Panc1 (cell line): ENCODE measurements around the gene MAGEF1. TPM values are rescaled to one million over a fixed set of nuclear protein-coding genes. Genes with fewer than 3 reads are reported as not detected.

Experiments
- ATAC-seq: fragments of 200-7000 bp; cut with Tn5 transposase; 2 replicates; pipeline ENCODE4 v1.9.1; 2020; ENCODE audit warnings: mild to moderate bottlenecking, moderate library complexity
- BruUV-seq: library from RNA; stranded (reverse); fragments of 400-500 nt; replicated peaks from 2 replicates; lab custom pipeline; 2021; lab: Mats Ljungman, UMichigan
- CTCF ChIA-PET: fragments of 300-600 bp; sonication (Branson Sonifier 250); formaldehyde crosslinking; loops from one replicate; lab custom pipeline; 2022; ENCODE audit warnings: antibody characterized with exemption; lab: Charles Lee
- POLR2A ChIA-PET: fragments of 300-600 bp; sonication (Branson Sonifier 250); formaldehyde crosslinking; loops from one replicate; lab custom pipeline; 2022; ENCODE audit warnings: antibody characterized with exemption; lab: Charles Lee
- DNase-seq: peaks from one replicate; pipeline ENCODE4 v3.0.0-alpha.2; 2010; ENCODE audit warnings: low read depth, low spot score
- H3K27ac ChIP-seq: 2 replicates; pipeline ENCODE4 v1.5.1; 2011; ENCODE audit warnings: mild to moderate bottlenecking, low read length, inconsistent platforms
- H3K27me3 ChIP-seq: fragments of 200-500 bp; sonication (Bioruptor generic); 2 replicates; pipeline ENCODE4 v1.6.0; 2014; ENCODE audit warnings: low read length, inconsistent platforms; ENCODE audit not compliant: control insufficient read depth, insufficient read depth
- H3K36me3 ChIP-seq: fragments of 200-500 bp; sonication (Bioruptor generic); 2 replicates; pipeline ENCODE4 v1.5.1; 2014; ENCODE audit warnings: inconsistent platforms, mild to moderate bottlenecking, low read length, moderate library complexity; ENCODE audit not compliant: control insufficient read depth, insufficient read depth
- H3K4me1 ChIP-seq: 2 replicates; pipeline ENCODE4 v1.5.1; 2011; ENCODE audit warnings: inconsistent platforms, mild to moderate bottlenecking, low read length, moderate library complexity; ENCODE audit not compliant: control insufficient read depth, insufficient read depth
- H3K4me3 ChIP-seq, 2 experiments: 2 replicates each; pipeline ENCODE4 v1.5.1; 2011 to 2012; ENCODE audit warnings: low read depth in 2 of 2, low read length in 2 of 2, mild to moderate bottlenecking in 2 of 2, inconsistent platforms in 1 of 2, moderate library complexity in 1 of 2
- H3K9me3 ChIP-seq: fragments of 200-500 bp; sonication (Bioruptor generic); 2 replicates; pipeline ENCODE4 v1.5.1; 2014; ENCODE audit warnings: low read depth, mild to moderate bottlenecking, inconsistent platforms, low read length, moderate library complexity; ENCODE audit not compliant: control insufficient read depth, insufficient read depth
- POLR2AphosphoS5 ChIP-seq: IDR thresholded peaks from 2 replicates; pipeline ENCODE4 v1.6.1; 2012; ENCODE audit warnings: mild to moderate bottlenecking, low read depth, low read length, moderate library complexity
- REST ChIP-seq, 2 experiments: IDR thresholded peaks; 2 replicates each; pipeline ENCODE4 v1.6.1; 2011 to 2012; ENCODE audit warnings: low read depth in 2 of 2, control low read depth in 1 of 2, low read length in 1 of 2, mild to moderate bottlenecking in 1 of 2, moderate library complexity in 1 of 2; ENCODE audit not compliant: insufficient read depth in 1 of 2
- SIN3A ChIP-seq: IDR thresholded peaks from 2 replicates; pipeline ENCODE4 v1.6.1; 2012; ENCODE audit warnings: low read depth, mild to moderate bottlenecking, low read length, moderate library complexity, borderline replicate concordance; ENCODE audit not compliant: insufficient read depth
- TCF7L2 ChIP-seq: IDR thresholded peaks from 2 replicates; pipeline ENCODE4 v1.6.1; 2011; ENCODE audit warnings: mild to moderate bottlenecking, low read depth, low read length, inconsistent platforms
- in situ Hi-C: cut with HindIII; loops from 2 replicates; pipeline ENCODE4 v1.10.0; 2016; ENCODE audit warnings: low sequenced_read_pairs, low pct_unique_long_range_greater_than_20kb
- intact Hi-C: fragments of 100-400 bp; cut with micrococcal nuclease; formaldehyde crosslinking; loops from one replicate; pipeline ENCODE4 v1.10.0; 2022; ENCODE audit not compliant: unreplicated experiment
- total RNA-seq: library from RNA; stranded (reverse); gene quantifications from one replicate; pipeline ENCODE4 v1.2.1, GENCODE V29; 2021; ENCODE audit not compliant: unreplicated experiment
- TF ChIP-seq, protein P1 (sequence below): fragments of 450-650 bp; IDR thresholded peaks from 2 replicates; pipeline ENCODE4 v1.5.1; 2017; ENCODE audit warnings: mild to moderate bottlenecking

Gene MAGEF1
- total RNA-seq, 1 experiment from 2014 or later = 27.7 TPM

DNA sequence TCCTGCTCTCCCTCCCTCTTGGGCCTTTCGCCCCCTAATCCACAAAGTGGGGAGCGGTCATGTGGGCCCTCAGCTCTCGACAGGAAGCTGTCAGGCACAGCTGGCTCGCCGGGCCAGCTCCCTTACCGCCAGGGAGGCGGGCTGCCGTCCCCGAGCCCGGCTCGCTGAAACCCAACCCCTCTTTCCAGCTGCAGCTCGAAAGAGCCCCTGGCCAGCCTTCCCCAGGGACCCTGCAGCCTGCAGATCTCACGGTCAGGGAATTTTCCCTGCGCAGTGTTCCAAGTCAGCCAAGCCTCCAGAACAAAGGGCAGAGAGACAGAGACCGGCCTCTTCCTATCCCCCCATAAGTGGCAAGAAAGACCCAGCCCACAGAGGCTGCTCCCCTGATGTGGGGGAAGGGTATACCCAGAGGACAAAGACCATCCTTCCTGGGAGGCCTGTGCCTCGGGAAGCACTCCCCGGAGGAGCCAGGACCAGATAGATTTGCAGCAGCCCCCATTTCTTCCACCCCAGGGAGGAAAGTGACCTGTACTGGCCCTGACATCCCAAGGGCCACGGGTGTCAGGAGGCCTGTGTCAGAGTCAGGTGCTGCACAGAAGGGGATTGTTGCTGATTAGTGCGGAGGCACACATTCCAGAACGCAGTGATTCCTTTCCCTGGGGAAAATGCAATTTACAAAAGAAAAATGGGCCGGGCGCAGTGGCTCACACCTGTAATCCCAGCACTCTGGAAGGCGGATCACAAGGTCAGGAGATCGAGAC, 32.6 kb downstream of the MAGEF1 start:
- intact Hi-C loops (no loop called here), in situ Hi-C loops (no loop called here)
- no peaks in the 10 kb centered on the region for H3K9me3 ChIP-seq
- no TSS peak for BruUV-seq
- H3K36me3 ChIP-seq = no peaks in the 10 kb centered on the region
- DNase-seq = no peak
- no peaks in the 10 kb centered on the region for H3K4me1 ChIP-seq
- ATAC-seq = no peak
- ChIA-PET CTCF (no interaction called here), POLR2A (interaction anchor here (0.6 kb wide), 1 partner anchor 656 kb away, joined by 3 read pairs; no protein-coding TSS in a partner anchor)
- no peak overlapping the region for H3K27ac ChIP-seq
- H3K4me3 ChIP-seq = no peak overlapping the region
- TF ChIP-seq, protein P1, sequence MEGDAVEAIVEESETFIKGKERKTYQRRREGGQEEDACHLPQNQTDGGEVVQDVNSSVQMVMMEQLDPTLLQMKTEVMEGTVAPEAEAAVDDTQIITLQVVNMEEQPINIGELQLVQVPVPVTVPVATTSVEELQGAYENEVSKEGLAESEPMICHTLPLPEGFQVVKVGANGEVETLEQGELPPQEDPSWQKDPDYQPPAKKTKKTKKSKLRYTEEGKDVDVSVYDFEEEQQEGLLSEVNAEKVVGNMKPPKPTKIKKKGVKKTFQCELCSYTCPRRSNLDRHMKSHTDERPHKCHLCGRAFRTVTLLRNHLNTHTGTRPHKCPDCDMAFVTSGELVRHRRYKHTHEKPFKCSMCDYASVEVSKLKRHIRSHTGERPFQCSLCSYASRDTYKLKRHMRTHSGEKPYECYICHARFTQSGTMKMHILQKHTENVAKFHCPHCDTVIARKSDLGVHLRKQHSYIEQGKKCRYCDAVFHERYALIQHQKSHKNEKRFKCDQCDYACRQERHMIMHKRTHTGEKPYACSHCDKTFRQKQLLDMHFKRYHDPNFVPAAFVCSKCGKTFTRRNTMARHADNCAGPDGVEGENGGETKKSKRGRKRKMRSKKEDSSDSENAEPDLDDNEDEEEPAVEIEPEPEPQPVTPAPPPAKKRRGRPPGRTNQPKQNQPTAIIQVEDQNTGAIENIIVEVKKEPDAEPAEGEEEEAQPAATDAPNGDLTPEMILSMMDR = no peak
- no peak for TF ChIP-seq POLR2AphosphoS5
- H3K27me3 ChIP-seq = 0 out of 2 replicates have a peak, but pooled peaks cover 2% of the 10 kb centered on the region

DNA sequence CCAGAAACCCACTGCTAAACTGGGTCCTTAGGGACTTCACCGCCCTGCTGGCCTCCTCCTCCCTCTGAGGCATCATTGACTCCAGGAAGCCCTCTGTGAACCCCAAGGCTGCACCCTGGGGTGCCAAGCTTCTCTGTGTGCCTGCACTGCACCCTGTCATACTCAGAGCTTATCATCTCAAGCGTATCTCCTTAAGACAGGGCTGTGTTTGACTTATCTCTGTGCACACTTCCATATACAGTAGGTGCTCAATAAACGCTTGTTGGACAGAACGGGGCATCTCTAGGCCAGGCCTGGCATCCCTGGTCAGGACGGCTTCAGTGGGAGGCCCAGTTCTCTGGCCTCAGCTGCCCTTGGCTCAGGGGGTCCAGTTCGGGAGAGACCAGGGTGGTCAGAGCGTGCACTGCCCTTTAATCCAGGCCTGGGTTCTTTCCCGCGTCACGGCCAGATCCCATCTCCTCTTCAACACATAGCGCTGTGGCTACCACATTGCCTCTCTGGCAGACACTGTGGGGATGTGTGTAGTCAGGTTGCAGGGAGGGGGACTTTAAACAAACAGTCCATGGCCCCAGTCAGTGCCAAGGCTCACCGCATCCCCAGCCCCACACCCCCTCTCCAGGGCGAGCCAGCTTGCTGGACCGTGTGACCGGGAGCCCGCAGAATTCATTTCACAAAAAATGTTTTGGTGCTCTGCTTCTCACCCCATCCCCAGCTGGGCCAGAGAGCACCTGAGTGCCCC, 33.4 kb downstream of the MAGEF1 start:
- Histone ChIP-seq H3K9me3 (no peaks in the 10 kb centered on the region), H3K4me1 (no peaks in the 10 kb centered on the region), H3K27ac (no peak overlapping the region), H3K36me3 (no peaks in the 10 kb centered on the region), H3K4me3 (no peak overlapping the region), H3K27me3 (0 out of 2 replicates have a peak, but pooled peaks cover 2% of the 10 kb centered on the region)
- intact Hi-C loops = no loop called here
- ChIA-PET CTCF (no interaction called here), POLR2A (no interaction called here)
- BruUV-seq = no TSS peak
- ATAC-seq (peak; percentile 21; the same call in 1 of the 2 replicates), DNase-seq (no peak)
- in situ Hi-C loops = no loop called here
- no peak for TF ChIP-seq TCF7L2
- no peak for TF ChIP-seq POLR2AphosphoS5
- TF ChIP-seq SIN3A = no peak
- TF ChIP-seq REST (IDR thresholded peaks at IDR 0.05; ENCODE audit: insufficient read depth in 1 of 2, low read depth in 2 of 2, low read length in 1 of 2) = no peak
- TF ChIP-seq, protein P1 = no peak
